H1 (cell line): ENCODE results near the gene DCP2. TPM values are rescaled to one million over a fixed set of nuclear protein-coding genes. Genes with fewer than 3 reads are reported as not detected.

Experiments used
- CTCF ChIA-PET: fragments of 300-600 bp; sonication (Branson Sonifier 250); formaldehyde crosslinking; loops from one replicate; lab custom pipeline; 2021; ENCODE audit not compliant: partially characterized antibody; lab: Charles Lee
- POLR2A ChIA-PET: fragments of 300-600 bp; sonication (Branson Sonifier 250); formaldehyde crosslinking; loops from one replicate; lab custom pipeline; 2021; ENCODE audit warnings: inconsistent platforms; ENCODE audit not compliant: partially characterized antibody; lab: Charles Lee
- DNase-seq, 2 experiments: peaks; one replicate each; pipeline versions ENCODE4 v3.0.0 to v3.0.0-alpha.2; 2010 to 2022; ENCODE audit warnings: low spot score in 2 of 2, low read depth in 1 of 2, mixed read lengths in 1 of 2
- FAIRE-seq: peaks from 2 replicates; lab custom pipeline; 2011; peaks lifted over from hg19 to GRCh38; lab: Jason Lieb, UNC
- H2AFZ ChIP-seq: 2 replicates; pipeline ENCODE4 v1.8.1; 2012; ENCODE audit warnings: low read length, inconsistent platforms
- H2AK5ac ChIP-seq: 2 replicates; pipeline ENCODE4 v1.6.1; 2013; ENCODE audit warnings: low read depth, low read length
- H2BK120ac ChIP-seq: replicated peaks from 2 replicates; pipeline ENCODE3; 2013; ENCODE audit warnings: low read depth, low read length, inconsistent platforms
- H2BK12ac ChIP-seq: 2 replicates; pipeline ENCODE4 v1.6.1; 2013; ENCODE audit warnings: low read depth, low read length
- H2BK15ac ChIP-seq: 2 replicates; pipeline ENCODE4 v1.6.1; 2013; ENCODE audit warnings: low read length
- H2BK20ac ChIP-seq: 2 replicates; pipeline ENCODE4 v1.6.1; 2013; ENCODE audit warnings: low read length
- H2BK5ac ChIP-seq: 2 replicates; pipeline ENCODE4 v1.6.1; 2013; ENCODE audit warnings: low read depth, low read length
- H3K14ac ChIP-seq: 2 replicates; pipeline ENCODE4 v1.6.1; 2013; ENCODE audit warnings: inconsistent platforms; ENCODE audit not compliant: insufficient read length
- H3K18ac ChIP-seq: 2 replicates; pipeline ENCODE4 v1.6.1; 2013; ENCODE audit warnings: low read length; ENCODE audit errors: extremely low read depth
- H3K23ac ChIP-seq: 2 replicates; pipeline ENCODE4 v1.6.1; 2013; ENCODE audit warnings: inconsistent platforms; ENCODE audit not compliant: insufficient read length
- H3K23me2 ChIP-seq: 2 replicates; pipeline ENCODE4 v1.6.1; 2013; ENCODE audit warnings: low read depth, low read length
- H3K27ac ChIP-seq: 2 replicates; pipeline ENCODE4 v1.6.1; 2011; ENCODE audit warnings: low read depth, low read length, inconsistent platforms
- H3K27me3 ChIP-seq, 4 experiments: replicated peaks in 1 of 4; 1 replicate in 1 of 4; 2 replicates in 3 of 4; pipeline versions ENCODE4 v1.6.1 to v1.8.1; 2011 to 2013; ENCODE audit warnings: low read length in 3 of 4, mild to moderate bottlenecking in 3 of 4, inconsistent platforms in 2 of 4, mixed read lengths in 2 of 4, moderate library complexity in 1 of 4; ENCODE audit not compliant: control insufficient read depth in 3 of 4, insufficient read depth in 3 of 4; ENCODE audit errors: extremely low read depth in 1 of 4
- H3K36me3 ChIP-seq, 4 experiments: 2 replicates each; pipeline versions ENCODE4 v1.6.1 to v1.8.1; 2011 to 2013; ENCODE audit warnings: mild to moderate bottlenecking in 4 of 4, low read length in 3 of 4, moderate library complexity in 2 of 4, control low read depth in 1 of 4, inconsistent platforms in 1 of 4; ENCODE audit not compliant: insufficient read depth in 4 of 4, control insufficient read depth in 2 of 4
- H3K4ac ChIP-seq: replicated peaks from 2 replicates; pipeline ENCODE3; 2013; ENCODE audit warnings: low read length, low read depth, mixed read lengths, inconsistent platforms; ENCODE audit not compliant: insufficient read length
- H3K4me1 ChIP-seq, 4 experiments: replicated peaks in 1 of 4; 1 replicate in 1 of 4; 2 replicates in 3 of 4; pipeline versions ENCODE4 v1.6.1 to v1.8.1; 2011 to 2013; ENCODE audit warnings: low read length in 3 of 4, inconsistent platforms in 2 of 4, mixed read lengths in 1 of 4; ENCODE audit not compliant: insufficient read depth in 4 of 4, control insufficient read depth in 3 of 4
- H3K4me2 ChIP-seq, 2 experiments: 2 replicates each; pipeline versions ENCODE4 v1.6.1 to v1.8.1; 2011 to 2013; ENCODE audit warnings: low read depth in 2 of 2, low read length in 2 of 2, control low read depth in 1 of 2, inconsistent platforms in 1 of 2, mild to moderate bottlenecking in 1 of 2; ENCODE audit not compliant: insufficient read depth in 1 of 2
- H3K4me3 ChIP-seq, 4 experiments: fragments of 200-600, 300-600 bp in 1 of 4; sonication (generic), shearing (Covaris generic), sonication (Bioruptor Twin) in 1 of 4; 2 replicates each; pipeline versions ENCODE4 v1.5.1 to v1.8.1; 2011 to 2016; ENCODE audit warnings: low read length in 4 of 4, low read depth in 3 of 4, control low read depth in 2 of 4, inconsistent platforms in 2 of 4, mild to moderate bottlenecking in 2 of 4, mixed read lengths in 1 of 4, moderate library complexity in 1 of 4; ENCODE audit not compliant: insufficient read depth in 2 of 4; ENCODE audit errors: extremely low read depth in 1 of 4
- H3K56ac ChIP-seq: replicated peaks from 2 replicates; pipeline ENCODE3; 2013; ENCODE audit warnings: low read depth, mild to moderate bottlenecking, mixed read lengths, low read length, inconsistent platforms; ENCODE audit not compliant: insufficient read length
- H3K79me1 ChIP-seq: 2 replicates; pipeline ENCODE4 v1.6.1; 2013; ENCODE audit warnings: low read depth, low read length, control low read depth
- H3K79me2 ChIP-seq, 2 experiments: 2 replicates each; pipeline versions ENCODE4 v1.6.1 to v1.8.1; 2012 to 2013; ENCODE audit warnings: low read length in 2 of 2, mild to moderate bottlenecking in 2 of 2, inconsistent platforms in 1 of 2; ENCODE audit not compliant: insufficient read depth in 2 of 2, control insufficient read depth in 1 of 2
- H3K9ac ChIP-seq, 4 experiments: replicated peaks in 1 of 4; 1 replicate in 1 of 4; 2 replicates in 3 of 4; pipeline versions ENCODE4 v1.6.1 to v1.8.1; 2011 to 2013; ENCODE audit warnings: low read depth in 3 of 4, low read length in 3 of 4, control low read depth in 2 of 4, mild to moderate bottlenecking in 2 of 4, moderate library complexity in 2 of 4, inconsistent platforms in 1 of 4; ENCODE audit errors: extremely low read depth in 1 of 4
- H3K9me3 ChIP-seq, 2 experiments: 2 replicates each; pipeline versions ENCODE4 v1.6.1 to v1.8.1; 2012 to 2013; ENCODE audit warnings: mild to moderate bottlenecking in 2 of 2, moderate library complexity in 2 of 2, control low read depth in 1 of 2, inconsistent platforms in 1 of 2, low read depth in 1 of 2, low read length in 1 of 2, mixed read lengths in 1 of 2; ENCODE audit not compliant: insufficient read depth in 2 of 2
- H4K20me1 ChIP-seq, 2 experiments: replicated peaks in 1 of 2; 2 replicates each; pipeline versions ENCODE3 to v1.8.1; 2011 to 2013; ENCODE audit warnings: inconsistent platforms in 2 of 2, low read length in 2 of 2, mild to moderate bottlenecking in 1 of 2; ENCODE audit not compliant: insufficient read depth in 2 of 2, control insufficient read depth in 1 of 2
- H4K5ac ChIP-seq: 2 replicates; pipeline ENCODE4 v1.6.1; 2013; ENCODE audit warnings: low read length, low read depth, mixed read lengths, inconsistent platforms; ENCODE audit not compliant: insufficient read length
- H4K8ac ChIP-seq: 2 replicates; pipeline ENCODE4 v1.8.0; 2013; ENCODE audit warnings: mild to moderate bottlenecking, moderate library complexity, low read length, inconsistent platforms; ENCODE audit not compliant: insufficient read depth; ENCODE audit errors: extremely low read depth
- H4K91ac ChIP-seq: replicated peaks from 2 replicates; pipeline ENCODE3; 2013; ENCODE audit warnings: low read length, mixed read lengths, inconsistent platforms; ENCODE audit not compliant: insufficient read length
- BRCA1 ChIP-seq: IDR thresholded peaks from 2 replicates; pipeline ENCODE4 v1.6.1; 2012; ENCODE audit warnings: low read depth, low read length, improper control_type of control experiment
- HDAC2 ChIP-seq, 2 experiments: fragments of 300-600 bp in 1 of 2; sonication (generic) in 1 of 2; IDR thresholded peaks; 2 replicates each; pipeline ENCODE4 v1.6.1; 2011 to 2012; ENCODE audit warnings: low read depth in 2 of 2, low read length in 2 of 2, mild to moderate bottlenecking in 2 of 2, moderate library complexity in 2 of 2, borderline replicate concordance in 1 of 2, inconsistent platforms in 1 of 2
- KDM5A ChIP-seq: fragments of 200-600 bp; IDR thresholded peaks from 2 replicates; pipeline ENCODE4 v1.7.1; 2012; ENCODE audit warnings: mild to moderate bottlenecking, low read length, inconsistent platforms, mixed read lengths
- MAFK ChIP-seq: IDR thresholded peaks from 2 replicates; pipeline ENCODE4 v1.6.1; 2012; ENCODE audit warnings: low read depth, mild to moderate bottlenecking, improper control_type of control experiment, low read length
- NANOG ChIP-seq: IDR thresholded peaks from 2 replicates; pipeline ENCODE4 v1.6.1; 2011; ENCODE audit warnings: low read length, low read depth, mild to moderate bottlenecking, inconsistent platforms; ENCODE audit not compliant: insufficient read depth, poor library complexity, severe bottlenecking
- PHF8 ChIP-seq: fragments of 200-600 bp; sonication (generic); conservative IDR thresholded peaks from 2 replicates; pipeline ENCODE4 v1.7.1; 2012; ENCODE audit warnings: low read depth, mild to moderate bottlenecking, inconsistent platforms, low read length, moderate library complexity
- POLR2AphosphoS5 ChIP-seq: IDR thresholded peaks from 2 replicates; pipeline ENCODE4 v1.6.1; 2011; ENCODE audit warnings: low read depth, low read length
- SIN3A ChIP-seq, 2 experiments: IDR thresholded peaks in 1 of 2; conservative IDR thresholded peaks in 1 of 2; 2 replicates each; pipeline ENCODE4 v1.6.1; 2011 to 2012; ENCODE audit warnings: low read length in 2 of 2, improper control_type of control experiment in 1 of 2, low read depth in 1 of 2, mild to moderate bottlenecking in 1 of 2
- SRF ChIP-seq: IDR thresholded peaks from 2 replicates; pipeline ENCODE4 v1.6.1; 2011; ENCODE audit warnings: mild to moderate bottlenecking, low read depth, low read length, moderate library complexity
- TAF1 ChIP-seq: IDR thresholded peaks from 2 replicates; pipeline ENCODE4 v1.6.1; 2011; ENCODE audit warnings: mild to moderate bottlenecking, low read depth, low read length
- TEAD4 ChIP-seq: IDR thresholded peaks from 2 replicates; pipeline ENCODE4 v1.6.1; 2012; ENCODE audit warnings: low read depth, low read length, inconsistent platforms, mixed read lengths
- WGBS, 2 experiments: shearing (Covaris generic) in 1 of 2; methylation state at CpG; one replicate each; pipeline versions ENCODE4 v1.1.6 to v1.1.7; 2013 to 2015; ENCODE audit warnings: low lambda C conversion rate in 2 of 2, mixed read lengths in 2 of 2, inconsistent platforms in 1 of 2, low coverage in 1 of 2, missing lambda C conversion rate in 1 of 2; ENCODE audit not compliant: insufficient replicate concordance in 2 of 2, insufficient coverage in 1 of 2, insufficient read length in 1 of 2; ENCODE audit errors: extremely low coverage in 1 of 2, missing lambda C conversion rate in 1 of 2; 5-methylcytosine and 5-hydroxymethylcytosine counted together
- polyA plus RNA-seq, 7 experiments: library from polyadenylated mRNA; depleted of rRNA in 3 of 7; stranded (reverse) in 5 of 7; unstranded in 2 of 7; fragments of >200 nt in 5 of 7; fragments of 200-250 nt in 2 of 7; gene quantifications; 1 replicate in 5 of 7; 2 replicates in 1 of 7; 4 replicates in 1 of 7; pipeline versions ENCODE4 v1.2.1 to v1.2.3, GENCODE V29; 2011 to 2013; ENCODE audit warnings: missing spikeins in 2 of 7, mixed read lengths in 2 of 7
- total RNA-seq: library from RNA; stranded (reverse); fragmentation: NEBNext Ultra II Directional; extraction: Animal tissue kit (Norgen Biotek cat#: 25700); gene quantifications from 2 replicates; pipeline ENCODE4 v1.2.1, GENCODE V29; 2021

Gene DCP2
- total and polyA plus RNA-seq, 2 of the 8 experiments (the other 6 are each of a cell fraction or from before 2014, with no cell fraction given) = 14.4 to 162 TPM

DNA sequence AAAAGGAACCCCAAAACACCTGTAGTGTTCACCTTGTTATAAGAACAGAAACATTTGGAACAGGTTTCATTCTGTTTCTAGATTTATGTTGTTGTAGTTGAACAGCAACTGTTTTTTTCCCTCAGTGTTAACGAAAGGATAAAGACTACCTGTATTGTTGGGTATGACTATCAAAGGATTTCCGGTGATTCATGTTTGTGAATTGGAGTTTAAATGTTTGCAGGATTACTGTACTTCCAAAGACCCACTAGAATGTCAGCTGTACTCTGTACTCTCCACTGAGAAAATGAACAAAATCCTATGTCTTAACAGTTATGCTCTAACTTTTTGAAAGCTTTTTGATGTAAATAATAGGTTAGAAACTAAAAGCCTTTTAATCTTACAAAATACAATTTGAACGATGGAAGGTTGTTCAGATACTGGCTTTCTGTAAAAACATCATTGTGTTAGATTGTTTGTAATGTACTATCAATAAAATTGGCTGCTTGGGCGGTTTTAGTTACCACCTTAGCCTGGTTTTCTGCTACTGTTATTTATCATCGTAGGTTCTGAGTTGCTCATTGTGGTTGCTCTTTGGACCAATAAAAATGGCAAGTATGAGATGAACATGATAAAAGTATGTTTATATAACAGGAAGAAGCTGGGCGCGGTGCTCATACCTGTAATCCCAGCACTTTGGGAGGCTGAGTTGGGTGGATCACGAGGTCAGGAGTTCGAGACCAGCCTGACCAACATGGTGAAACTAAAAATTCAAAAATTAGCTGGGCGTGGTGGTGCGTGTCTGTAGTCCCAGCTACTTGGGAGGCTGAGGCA, 44.1 kb downstream of the DCP2 start:
- no peak overlapping the region for H2AK5ac ChIP-seq
- H3K14ac ChIP-seq = no peak overlapping the region
- CTCF ChIA-PET = interaction anchor here (0.6 to 2.2 kb wide), 4 partner anchors 8 to 320 kb away, joined by 3 to 7 read pairs (median 3); no protein-coding TSS in a partner anchor
- H3K9ac ChIP-seq = no peak overlapping the region
- H2BK20ac ChIP-seq = no peak overlapping the region
- H2AFZ ChIP-seq = no peak overlapping the region
- no peak overlapping the region for H2BK5ac ChIP-seq
- H3K79me2 ChIP-seq = peaks cover 0 to 2% of the 10 kb centered on the region in 2 experiments; a peak in 1 of 4 replicates
- H4K91ac ChIP-seq = no peak overlapping the region
- no peak overlapping the region for H3K4me3 ChIP-seq
- no peak overlapping the region for H4K5ac ChIP-seq
- TF ChIP-seq BRCA1 (no peak), PHF8 (no peak), MAFK (no peak), KDM5A (no peak), TEAD4 (no peak), SIN3A (conservative IDR thresholded peaks at IDR 0.05 in 1 of 2, IDR thresholded peaks at IDR 0.05 in 1 of 2; ENCODE audit: low read depth in 1 of 2, low read length in 2 of 2) (no peak), HDAC2 (IDR thresholded peaks at IDR 0.05; ENCODE audit: borderline replicate concordance in 1 of 2, low read depth in 2 of 2, low read length in 2 of 2) (no peak), SRF (no peak), POLR2AphosphoS5 (no peak), NANOG (no peak), TAF1 (no peak)
- DNase-seq (no peak), FAIRE-seq (no peak)
- H3K36me3 ChIP-seq = peaks cover 0 to 32% (median 6%) of the 10 kb centered on the region in 4 experiments; a peak in 4 of 8 replicates
- H3K4me2 ChIP-seq = no peak overlapping the region
- H3K23ac ChIP-seq = no peak overlapping the region
- no peak overlapping the region for H3K4ac ChIP-seq
- H3K23me2 ChIP-seq = no peaks in the 10 kb centered on the region
- H2BK120ac ChIP-seq = no peak overlapping the region
- H3K56ac ChIP-seq = no peak overlapping the region
- no peaks in the 10 kb centered on the region for H3K27me3 ChIP-seq
- no peak overlapping the region for H2BK12ac ChIP-seq
- no peak overlapping the region for H2BK15ac ChIP-seq
- H3K18ac ChIP-seq = no peak overlapping the region
- H3K9me3 ChIP-seq = no peaks in the 10 kb centered on the region
- H3K79me1 ChIP-seq = no peaks in the 10 kb centered on the region
- H4K20me1 ChIP-seq = peaks cover 0 to 2% of the 10 kb centered on the region in 2 experiments
- POLR2A ChIA-PET = interaction anchor here (1.0 kb wide), 1 partner anchor 33 kb away, joined by 3 read pairs; no protein-coding TSS in a partner anchor
- no peak overlapping the region for H3K27ac ChIP-seq
- no peaks in the 10 kb centered on the region for H3K4me1 ChIP-seq
- no peak overlapping the region for H4K8ac ChIP-seq
- 86% methylated on average over 11 of the region's 11 CpGs; no CpG with 5 or more reads in 1 of the 2 experiments for WGBS, 2 experiments
